Colonic mucosa (tissue), 4 donors: ENCODE results near the gene RPP25. TPM values are rescaled to one million over a fixed set of nuclear protein-coding genes. Genes with fewer than 3 reads are reported as not detected.

Experiments
- DNase-seq: peaks from one replicate; pipeline ENCODE4 v3.0.0-alpha.2; 2020
- H3K27ac ChIP-seq: fragments of 200-600 bp; one replicate; pipeline ENCODE4 v1.8.0; 2021
- H3K27me3 ChIP-seq: fragments of 200-600 bp; one replicate; pipeline ENCODE4 v1.8.0; 2021
- H3K36me3 ChIP-seq: fragments of 200-600 bp; one replicate; pipeline ENCODE4 v1.8.0; 2021
- H3K4me1 ChIP-seq: fragments of 200-600 bp; one replicate; pipeline ENCODE4 v1.8.0; 2021; ENCODE audit warnings: mild to moderate bottlenecking
- H3K4me3 ChIP-seq: fragments of 200-600 bp; one replicate; pipeline ENCODE4 v1.8.0; 2021
- H3K9ac ChIP-seq, 2 donors: one replicate each; pipeline ENCODE4 v1.7.0; 2013; ENCODE audit warnings: control low read depth in 2 of 2, low read depth in 2 of 2, low read length in 2 of 2
- H3K9me3 ChIP-seq: fragments of 200-600 bp; one replicate; pipeline ENCODE4 v1.8.0; 2021
- CTCF ChIP-seq: fragments of 200-600 bp; IDR thresholded peaks from one replicate; pipeline ENCODE4 v1.8.0; 2022; ENCODE audit warnings: antibody characterized with exemption, mild to moderate bottlenecking
- intact Hi-C: fragments of 100-400 bp; cut with DNase I; formaldehyde crosslinking; loops from one replicate; pipeline ENCODE4 v1.14.1; 2022
- total RNA-seq, 2 donors: library from RNA; stranded (reverse); fragmentation: NEBNext Ultra II Directional in 1 of 2; extraction: Animal tissue kit (Norgen Biotek cat#: 25700) in 1 of 2; gene quantifications; one replicate each; pipeline ENCODE4 v1.2.1, GENCODE V29; 2021
- donor health status: healthy.
- donor health status: DM: no; HTN: no; CAD: no.
- donor health status: DM: no; HTN: no; CAD: no.

The RPP25 gene
- total RNA-seq, 2 donors from 2014 or later = 7.8 to 25.5 TPM

GRCh38 chr15:74995779-74996765 lies 39.5 kb upstream of the RPP25 start:
- intact Hi-C loops = no loop called here
- H3K4me1 ChIP-seq = peaks cover 4% of the 10 kb centered on the region
- H3K9ac ChIP-seq = peak overlapping the region in 1 of 2 donors; percentile 69
- H3K27ac ChIP-seq = no peak overlapping the region
- peak overlapping the region; percentile 55 for H3K4me3 ChIP-seq
- no peaks in the 10 kb centered on the region for H3K9me3 ChIP-seq
- TF ChIP-seq CTCF = no peak
- H3K36me3 ChIP-seq = no peaks in the 10 kb centered on the region
- H3K27me3 ChIP-seq = no peaks in the 10 kb centered on the region
- peak; percentile 52 for DNase-seq

- Histone ChIP-seq H3K36me3 (no peaks in the 10 kb centered on the region), H3K9me3 (no peaks in the 10 kb centered on the region), H3K9ac (peak within 1 kb of the TSS in 1 of 2 donors; percentile 69), H3K4me3 (peak within 1 kb of the TSS; percentile 55), H3K4me1 (peaks cover 4% of the 10 kb centered on the region), H3K27ac (no peak within 1 kb of the TSS), H3K27me3 (no peaks in the 10 kb centered on the region)
- intact Hi-C loops = no loop called here
- no peak for TF ChIP-seq CTCF
- DNase-seq = peak; percentile 97
These were observed 38.7 kb upstream of the RPP25 start, which contains the start of gene SCAMP5 for GRCh38 chr15:74995182-74995778. TSS of gene SCAMP5 (plus strand) at chr15:74995563. CDS start at chr15:75011840, 16,277 bp downstream.

- H3K4me1 ChIP-seq = peaks cover 4% of the 10 kb centered on the region
- no peak for DNase-seq
- H3K4me3 ChIP-seq = no peak overlapping the region
- H3K9ac ChIP-seq = no peak overlapping the region
- H3K36me3 ChIP-seq = no peaks in the 10 kb centered on the region
- no peaks in the 10 kb centered on the region for H3K9me3 ChIP-seq
- no peaks in the 10 kb centered on the region for H3K27me3 ChIP-seq
- intact Hi-C loops = no loop called here
- no peak overlapping the region for H3K27ac ChIP-seq
- no peak for TF ChIP-seq CTCF
These were observed 38.1 kb upstream of the RPP25 start for GRCh38 chr15:74994685-74995084.

DNA sequence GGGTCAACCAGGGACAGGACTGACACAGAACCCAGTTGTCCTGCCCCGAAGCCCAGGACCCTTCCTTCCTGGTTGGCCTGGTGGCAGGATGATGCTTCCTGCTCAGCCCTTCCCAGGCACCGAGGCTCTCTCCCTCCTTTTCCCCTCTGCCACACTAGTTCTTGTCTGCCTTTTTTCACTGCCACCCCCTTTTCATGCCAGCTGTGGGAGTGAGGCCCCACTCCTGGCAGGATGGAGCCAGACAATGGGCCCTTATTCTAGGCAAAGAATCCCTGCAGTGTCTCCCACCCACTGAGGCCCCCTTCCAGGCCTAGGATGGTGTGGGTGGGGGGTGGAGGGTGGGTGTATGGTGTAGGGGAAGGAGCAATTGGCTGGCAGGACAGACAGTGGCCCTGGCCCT lies 37.7 kb upstream of the RPP25 start:
- no peak for TF ChIP-seq CTCF
- no peak for DNase-seq
- H3K4me1 ChIP-seq = peaks cover 4% of the 10 kb centered on the region
- no peaks in the 10 kb centered on the region for H3K36me3 ChIP-seq
- H3K9me3 ChIP-seq = no peaks in the 10 kb centered on the region
- intact Hi-C loops = no loop called here
- H3K4me3 ChIP-seq = no peak overlapping the region
- no peak overlapping the region for H3K9ac ChIP-seq
- no peaks in the 10 kb centered on the region for H3K27me3 ChIP-seq
- H3K27ac ChIP-seq = no peak overlapping the region

GRCh38 chr15:74992619-74993018 lies 36.0 kb upstream of the RPP25 start:
- Histone ChIP-seq H3K4me3 (no peak overlapping the region), H3K4me1 (peaks cover 4% of the 10 kb centered on the region), H3K9me3 (no peaks in the 10 kb centered on the region), H3K9ac (no peak overlapping the region), H3K36me3 (no peaks in the 10 kb centered on the region), H3K27ac (no peak overlapping the region), H3K27me3 (no peaks in the 10 kb centered on the region)
- TF ChIP-seq CTCF = no peak
- no peak for DNase-seq
- intact Hi-C loops = no loop called here
